Measurements from ENCODE around the gene TRAIP.
A peak's percentile ranks its signal among the peaks of the same experiment; 100 is the strongest.
"Not testable (repeated sequence)": the region's sequence is repeated elsewhere in the genome, so short reads cannot be mapped to it uniquely, and the experiment has no call there.

TRAIP gene

GRCh38 chr3:49873623-49874022 lies 17.3 kb upstream of the TRAIP start:
- DNase-seq = no peak

- DNase-seq = peak; percentile 35
Observed at GRCh38 chr3:49872801-49873281, 16.5 kb upstream of the TRAIP start.

GRCh38 chr3:49871531-49872153 lies 15.3 kb upstream of the TRAIP start:
- DNase-seq = no peak

GRCh38 chr3:49869525-49870126 lies 13.3 kb upstream of the TRAIP start, which contains the start of gene CAMKV:
TSS of gene CAMKV (minus strand) at chr3:49869906. CDS start at chr3:49862388, 7,518 bp downstream.
- DNase-seq = peak; percentile 51

DNA sequence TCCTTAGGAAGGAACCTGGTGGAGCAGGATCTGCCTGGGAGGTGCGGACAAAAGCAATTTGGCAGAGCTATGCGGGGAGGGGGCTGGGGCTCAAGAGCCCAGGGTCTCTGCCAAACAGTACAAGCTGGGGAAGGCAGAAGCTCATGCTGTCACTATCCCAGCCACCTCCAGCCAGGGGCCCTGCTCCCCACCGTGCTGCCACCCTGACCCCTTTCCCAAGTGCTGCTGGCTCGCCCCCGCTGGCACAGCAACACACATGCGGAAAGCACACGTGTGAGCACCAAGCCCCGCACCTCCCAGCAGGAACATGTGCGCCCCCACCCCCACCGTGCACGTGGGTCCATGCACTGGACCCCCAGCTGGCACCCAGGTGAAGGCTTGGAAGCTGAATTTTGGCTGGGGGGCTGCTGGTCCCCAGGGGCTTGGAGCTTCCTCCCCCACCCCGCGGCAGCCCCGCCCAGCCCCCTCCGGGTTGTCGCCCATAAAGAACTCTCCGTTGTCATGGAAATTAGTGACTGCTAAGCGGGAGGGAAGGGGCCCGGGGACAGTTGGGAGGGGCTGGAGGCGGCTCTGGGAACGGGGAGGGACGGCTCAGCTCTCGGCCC lies 12.6 kb upstream of the TRAIP start:
- DNase-seq = peak; percentile 57

DNA sequence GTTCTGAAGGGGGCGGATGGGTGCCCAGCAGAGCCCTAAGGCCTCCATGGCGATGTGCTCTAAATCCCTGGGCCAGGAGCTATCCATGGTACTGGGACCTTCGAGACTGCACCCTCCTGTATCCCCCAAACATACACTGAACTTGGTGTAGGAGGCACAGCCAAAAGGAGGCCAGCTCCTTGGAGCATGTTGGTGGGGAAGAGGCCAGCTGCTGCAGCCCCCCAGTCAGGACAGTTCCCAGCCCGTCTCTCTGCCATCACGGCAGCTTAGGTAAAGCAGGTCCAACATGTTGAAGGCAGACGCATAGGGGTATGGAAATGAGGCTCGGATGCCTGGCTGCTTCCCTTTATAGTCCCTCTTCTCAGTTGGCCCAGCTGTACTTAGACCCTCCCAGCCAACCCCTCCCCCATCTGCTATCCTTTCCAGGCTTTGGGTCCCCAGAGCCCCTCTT lies 11.5 kb upstream of the TRAIP start:
- DNase-seq = no peak

GRCh38 chr3:49867400-49867799 lies 11.0 kb upstream of the TRAIP start:
- DNase-seq = no peak

DNA sequence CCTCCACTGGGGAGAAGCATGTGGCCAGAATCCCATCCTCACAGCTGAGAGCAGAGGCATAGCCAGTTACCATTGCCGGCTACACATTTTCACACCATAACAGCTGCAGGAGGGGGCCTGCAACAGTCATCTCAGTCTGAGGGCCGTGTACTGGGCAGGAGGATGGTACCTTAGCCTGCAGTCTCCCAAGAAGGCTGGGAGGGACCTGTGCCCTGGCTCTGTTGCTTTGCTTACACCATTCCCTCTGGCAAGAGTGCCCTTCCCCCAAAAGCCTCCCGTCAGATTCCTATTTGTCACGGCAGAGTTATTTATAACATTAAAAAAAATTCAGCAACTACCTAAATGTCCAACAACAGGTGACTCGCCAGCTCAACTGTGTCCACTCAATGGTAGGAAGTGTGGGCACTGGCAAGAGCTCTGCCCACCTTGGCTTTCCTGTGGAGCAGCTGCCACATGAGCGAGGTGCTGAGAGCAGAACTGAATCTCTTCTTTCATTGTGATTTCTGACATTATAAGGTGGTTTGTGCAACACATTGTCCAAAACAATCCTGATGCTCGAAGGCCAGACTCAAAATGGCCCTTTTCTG lies 8.9 kb upstream of the TRAIP start:
- no peak for DNase-seq

DNA sequence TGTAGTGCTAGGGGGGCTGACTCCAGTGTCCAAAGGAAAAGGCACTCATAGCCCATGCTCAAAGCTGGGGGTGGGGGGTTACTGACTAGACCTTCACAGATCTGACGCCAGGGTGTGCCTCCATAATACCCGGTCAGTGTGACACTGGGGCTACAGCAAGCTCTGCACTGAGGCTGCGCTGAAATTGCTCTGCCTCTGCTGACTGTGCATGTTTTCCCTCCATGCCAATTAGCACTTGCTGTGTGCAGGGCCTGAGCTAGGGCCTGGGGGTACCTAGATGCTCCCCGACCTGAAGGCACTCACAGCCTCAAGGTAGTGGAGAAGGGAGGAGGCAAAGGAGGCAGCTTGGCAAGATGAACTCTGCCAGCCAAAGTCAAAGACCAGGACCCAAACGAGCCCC lies 8.1 kb upstream of the TRAIP start:
- no peak for DNase-seq

GRCh38 chr3:49859576-49860305 lies 3.4 kb upstream of the TRAIP start:
- DNase-seq = no peak

DNA sequence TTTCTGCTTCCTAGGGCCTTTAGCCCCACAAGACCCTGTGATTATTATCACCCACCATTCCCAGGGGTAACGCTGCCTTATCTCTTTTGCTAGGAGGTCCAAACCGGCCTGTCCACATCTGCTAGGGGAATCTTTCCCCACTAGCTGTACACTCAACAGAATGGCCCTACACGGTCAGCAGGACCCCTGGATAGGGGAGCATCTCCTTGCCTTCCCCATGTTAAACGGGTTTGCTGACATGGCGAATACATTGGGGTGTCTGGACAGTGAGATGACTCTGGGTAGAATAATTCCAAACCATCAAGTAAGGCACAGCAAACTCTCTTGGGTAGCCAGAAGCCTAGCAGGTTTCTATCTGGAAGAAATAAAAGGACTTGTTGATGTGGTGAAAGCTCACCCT lies 702 bp downstream of the TRAIP start:
- DNase-seq = no peak

GRCh38 chr3:49845694-49846093 lies 10.7 kb downstream of the TRAIP start:
- no peak for DNase-seq

- DNase-seq = no peak
Observed at GRCh38 chr3:49844464-49845183, 11.7 kb downstream of the TRAIP start.

DNA sequence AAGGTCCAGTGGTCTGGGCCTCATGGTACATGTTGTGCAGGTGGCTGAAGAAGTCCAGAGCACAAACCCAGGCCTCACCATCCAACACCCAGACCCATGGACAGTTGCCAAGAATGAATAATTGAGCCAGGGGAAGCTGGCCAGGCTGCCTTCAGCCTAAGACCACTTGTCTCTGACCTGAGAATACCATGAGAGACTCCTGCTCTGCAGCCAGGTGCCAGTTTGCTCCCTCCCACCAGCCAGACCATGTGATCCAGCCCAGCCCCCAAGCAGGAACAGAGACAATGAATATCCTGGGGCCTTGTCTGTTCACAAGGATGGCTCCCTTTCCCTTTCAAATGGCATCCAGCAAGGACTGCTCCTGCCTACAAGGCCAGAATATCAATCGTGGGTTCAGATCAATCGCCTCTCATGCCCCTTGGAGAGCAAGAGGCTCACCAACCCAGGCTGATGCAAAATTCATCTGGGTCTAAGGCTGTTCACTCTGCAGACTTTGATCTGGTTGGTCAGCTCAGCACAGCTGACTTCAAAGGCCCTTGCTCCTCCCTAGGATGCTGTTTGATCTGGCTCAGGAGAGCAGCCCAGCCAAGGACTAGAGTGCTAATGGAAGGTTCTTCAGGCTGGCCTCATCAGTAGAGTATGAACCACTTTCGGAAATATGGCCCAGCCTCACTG lies 13.4 kb downstream of the TRAIP start:
- DNase-seq = no peak

- no peak for DNase-seq
Observed at GRCh38 chr3:49841806-49842205, 14.6 kb downstream of the TRAIP start.

GRCh38 chr3:49841126-49841696 lies 15.2 kb downstream of the TRAIP start:
- no peak for DNase-seq

- DNase-seq = no peak
Observed at GRCh38 chr3:49840388-49840787, 16.0 kb downstream of the TRAIP start.

DNA sequence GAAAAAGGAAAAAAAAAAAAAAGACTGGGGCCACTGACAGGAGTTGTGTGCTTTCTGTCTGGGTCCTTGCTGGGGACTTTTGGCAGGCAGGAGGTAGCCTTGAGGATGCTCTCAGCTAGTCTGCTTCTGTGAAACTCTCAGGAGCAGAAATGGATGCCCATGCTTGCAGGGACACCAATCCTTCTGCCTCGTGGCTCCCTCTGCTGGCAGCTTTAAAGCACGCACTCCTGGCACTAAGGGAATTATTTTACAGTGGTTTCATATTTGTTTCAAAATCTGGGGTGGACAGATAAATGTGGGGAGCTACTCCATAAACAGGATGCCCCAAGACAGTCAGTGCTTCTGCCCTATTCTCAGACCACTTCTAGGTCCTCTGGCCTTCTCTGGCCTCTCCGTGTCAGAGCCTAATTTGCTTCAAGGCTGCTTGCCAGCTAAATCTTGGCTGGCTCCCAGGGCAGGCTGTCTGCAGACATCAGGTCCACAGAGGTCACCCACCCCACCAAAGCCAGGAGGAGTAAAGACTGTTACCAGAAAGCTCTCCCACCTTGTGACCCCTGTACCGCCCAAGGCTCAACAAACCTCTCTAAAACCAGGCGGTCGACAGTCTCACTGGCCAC lies 17.1 kb downstream of the TRAIP start:
- DNase-seq = peak; percentile 34

- DNase-seq = no peak
Observed at GRCh38 chr3:49831341-49831740, 25.0 kb downstream of the TRAIP start.

DNA sequence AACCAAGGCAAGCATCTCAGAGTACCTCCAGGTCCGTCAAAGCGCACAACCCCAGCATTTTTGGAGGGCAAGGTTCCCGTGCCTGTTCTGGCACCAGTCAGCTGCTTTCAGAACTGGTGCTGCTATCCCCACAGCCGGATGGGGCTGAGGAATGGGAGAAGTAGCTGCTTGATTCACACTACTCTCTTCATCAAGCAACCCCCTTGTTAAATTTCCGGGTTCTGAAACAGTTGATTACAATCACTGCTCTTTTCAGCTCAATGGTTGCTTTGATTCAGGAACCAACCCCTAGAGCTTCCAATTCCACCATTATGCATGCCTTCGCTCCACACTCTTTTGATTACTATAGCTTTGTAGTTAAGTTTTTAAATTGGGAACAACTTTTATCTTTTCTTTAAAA lies 30.3 kb downstream of the TRAIP start:
- DNase-seq = no peak

DNA sequence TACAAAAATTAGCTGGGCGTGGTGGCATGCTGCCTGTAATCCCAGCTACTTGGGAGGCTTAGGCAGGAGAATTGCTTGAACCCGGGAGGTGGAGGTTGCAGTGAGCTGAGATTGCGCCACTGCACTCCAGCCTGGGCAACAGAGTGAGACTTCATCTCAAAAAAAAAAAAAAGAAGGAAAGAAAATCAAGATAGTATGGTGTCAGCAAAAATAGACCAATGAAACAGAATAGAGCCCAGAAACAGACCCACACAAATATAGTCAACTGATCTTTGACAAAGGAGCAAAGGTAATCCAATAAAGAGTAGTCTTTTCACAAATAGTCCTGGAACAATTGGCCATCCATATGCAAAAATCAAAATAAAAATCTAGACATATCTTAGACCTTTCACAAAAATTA lies 33.2 kb downstream of the TRAIP start:
- not testable (repeated sequence) for DNase-seq

All from NCI-H146 (cell line).